Posterior vena cava (tissue), 2 donors: Measurements from ENCODE around the gene GALNT4. TPM values are rescaled to one million over a fixed set of nuclear protein-coding genes. Genes with fewer than 3 reads are reported as not detected.
A peak's percentile ranks its signal among the peaks of the same experiment; 100 is the strongest.

Experiments used
- DNase-seq: peaks from one replicate; pipeline ENCODE4 v3.0.0-alpha.2; 2020; ENCODE audit warnings: low spot score
- intact Hi-C, 2 donors: fragments of 100-400 bp; cut with DNase I; formaldehyde crosslinking; loops; one replicate each; pipeline versions ENCODE4 v1.14.1 to v1.14.2; 2022 to 2023
- long read RNA-seq, 2 donors: library from polyadenylated mRNA; unstranded; transcript quantifications; one replicate each; pipeline ENCODE4 v2.0.0, GENCODE V29; 2020 to 2021
- total RNA-seq, 2 donors: library from RNA; stranded (reverse); fragmentation: NEBNext Ultra II Directional; extraction: Animal tissue kit (Norgen Biotek cat#: 25700); gene quantifications; one replicate each; pipeline ENCODE4 v1.2.1, GENCODE V29; 2021
- donor health status: DM: yes; HTN: yes; CAD: no.
- donor health status: DM: yes; HTN: yes; CAD: no.

GALNT4 gene
- 1 to 10 TPM; 5.4 to 6.2 TPM for total RNA-seq
- long read RNA-seq, donor 1, full-length matches to known transcripts = 3 of 3 reads
- long read RNA-seq, donor 1, partial matches to known transcripts = 0 of 3 reads
- long read RNA-seq, donor 1, other reads (novel, unspliced or antisense) = 0 of 3 reads
- long read RNA-seq, donor 2, full-length matches to known transcripts = 2 of 2 reads
- long read RNA-seq, donor 2, partial matches to known transcripts = 0 of 2 reads
- long read RNA-seq, donor 2, other reads (novel, unspliced or antisense) = 0 of 2 reads

DNA sequence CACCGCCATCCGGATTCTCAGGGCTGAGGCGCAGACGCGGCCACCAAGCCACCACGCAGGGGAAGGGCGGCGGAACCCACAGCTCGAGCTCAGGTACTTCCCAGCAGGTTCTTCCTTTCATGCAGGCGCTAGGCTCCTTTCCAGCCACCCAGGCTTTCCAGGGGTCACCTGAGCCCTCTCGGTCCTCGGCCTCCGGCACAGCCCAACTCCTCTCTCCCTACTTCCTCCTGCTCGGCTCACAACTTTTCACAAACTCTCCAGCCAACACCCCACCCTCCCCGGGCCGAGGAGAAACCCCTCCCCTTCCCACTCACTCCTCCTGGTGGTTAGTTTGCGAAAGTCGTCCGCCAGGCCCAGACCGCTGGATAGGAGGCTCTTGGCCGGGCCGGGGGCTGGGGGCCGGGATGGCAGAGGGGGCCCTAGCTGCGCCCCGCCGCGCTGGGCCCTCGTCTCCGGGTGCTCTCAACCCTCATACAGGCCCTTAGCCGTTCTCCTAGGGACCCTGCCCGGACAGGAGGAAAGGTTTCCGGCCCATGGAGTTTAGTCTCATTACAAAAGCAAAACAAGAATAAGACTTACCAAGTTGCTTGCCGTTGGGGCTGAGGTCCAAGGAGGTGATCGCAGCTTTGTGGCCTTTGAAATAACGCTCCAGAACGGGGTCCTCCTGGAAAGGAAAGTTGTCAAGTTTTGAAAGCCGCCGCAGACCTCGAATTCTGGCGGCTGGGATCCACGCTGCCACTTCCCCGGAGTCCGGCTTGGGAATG is at the start of gene GALNT4:
Gene GALNT4 (minus strand): TSS at position 256 of the 764 bp plus-strand sequence. CDS start 247 bp downstream, at position 9.
- intact Hi-C loops = loop anchor here (5.0 to 10.0 kb wide), 5 partner anchors 50 to 507 kb away; partner anchors contain the start of gene DUSP6 (in 1 of the 2)
- DNase-seq = peak; percentile 96

DNA sequence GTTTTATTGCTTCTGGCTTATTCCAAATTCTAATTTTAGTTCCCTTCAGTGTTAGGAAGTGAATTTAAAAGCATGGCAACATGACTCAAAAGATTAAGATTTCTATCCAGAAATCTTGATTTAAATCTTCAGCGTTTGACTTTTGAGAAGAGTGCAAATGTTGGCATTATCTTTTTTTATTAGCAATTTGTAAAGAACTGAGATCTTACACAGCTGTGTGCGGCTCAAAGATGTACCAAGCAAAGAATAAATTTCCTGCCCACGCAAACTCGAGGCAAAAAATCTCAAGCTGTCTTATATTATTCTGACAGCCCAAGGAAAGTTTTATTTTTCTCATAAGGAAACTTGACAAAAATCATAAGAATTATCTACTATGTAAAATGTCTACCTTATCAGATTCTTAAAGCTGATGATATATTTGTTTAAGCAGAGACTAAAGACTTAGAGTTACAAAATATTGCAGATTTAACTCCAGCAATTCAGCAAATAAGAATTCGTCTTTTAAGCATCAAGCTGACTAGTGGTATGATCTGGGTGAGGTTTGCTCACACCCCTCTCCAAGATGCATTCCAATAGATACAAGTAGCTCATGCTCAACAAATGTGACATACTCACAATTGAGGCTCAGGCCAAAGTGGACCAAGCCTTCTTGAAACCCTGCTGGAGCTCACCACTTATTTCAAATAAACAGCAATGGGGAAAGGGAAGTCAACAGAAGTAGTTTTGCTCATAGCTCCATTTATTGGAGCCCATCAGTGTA is 48.6 kb upstream of the GALNT4 start:
- DNase-seq = no peak
- intact Hi-C loops = no loop called here

DNA sequence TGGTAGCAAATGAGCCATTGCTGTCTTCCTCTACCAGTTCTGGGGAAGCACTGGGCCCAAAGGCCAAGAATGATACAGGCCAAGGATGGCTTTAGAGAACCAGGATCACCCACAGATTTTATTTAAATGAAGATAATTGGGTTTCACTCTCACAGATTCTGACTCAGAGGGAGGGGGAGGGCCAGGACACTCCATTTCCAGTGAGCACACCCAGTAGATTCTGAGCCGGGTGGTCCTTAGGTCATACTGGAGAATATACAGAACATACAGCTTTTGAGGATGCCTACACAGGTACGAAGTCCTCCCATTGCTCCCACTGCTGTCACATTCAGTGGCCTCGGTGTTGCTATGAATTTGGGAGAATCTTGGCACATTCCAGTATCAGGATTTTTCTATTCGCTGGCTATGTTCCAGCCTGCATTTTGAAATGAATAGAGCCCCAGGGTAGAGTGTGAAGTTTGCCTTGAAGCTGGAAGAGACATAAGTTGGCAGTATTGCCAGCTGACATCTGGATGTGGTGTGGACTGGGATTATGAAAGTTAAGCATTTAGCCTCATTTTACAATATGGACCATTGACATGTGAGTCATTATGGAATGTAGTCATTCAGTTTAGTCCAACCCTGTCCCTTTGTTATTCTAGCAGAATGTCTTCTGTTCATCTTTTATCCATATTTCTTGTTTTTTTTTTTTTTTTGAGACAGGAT is 47.0 kb upstream of the GALNT4 start:
- intact Hi-C loops = loop anchor here in 1 of 2 donors (2.0 kb wide), 1 partner anchor 65 kb away; no protein-coding TSS in a partner anchor
- DNase-seq = no peak

DNA sequence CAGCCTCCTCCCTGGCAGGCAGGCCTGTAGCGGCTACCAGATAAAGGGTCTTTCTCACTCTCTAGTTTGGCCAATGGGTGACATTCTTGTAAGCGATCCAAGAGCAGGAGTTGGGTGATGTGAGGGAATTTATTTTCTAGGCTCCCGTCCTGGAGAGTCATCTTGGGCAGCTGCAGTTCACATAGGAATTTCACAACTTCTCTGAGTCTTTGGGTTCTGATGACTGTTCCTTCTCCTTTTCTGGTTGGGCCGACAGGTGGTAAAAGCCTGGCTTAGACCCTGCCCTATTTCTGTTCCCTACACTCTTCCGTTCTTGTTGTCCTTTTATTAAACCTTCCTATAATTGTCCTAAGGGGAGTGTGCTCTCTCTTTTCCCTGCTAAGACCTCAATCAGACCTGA is 43.9 kb upstream of the GALNT4 start:
- no peak for DNase-seq

DNA sequence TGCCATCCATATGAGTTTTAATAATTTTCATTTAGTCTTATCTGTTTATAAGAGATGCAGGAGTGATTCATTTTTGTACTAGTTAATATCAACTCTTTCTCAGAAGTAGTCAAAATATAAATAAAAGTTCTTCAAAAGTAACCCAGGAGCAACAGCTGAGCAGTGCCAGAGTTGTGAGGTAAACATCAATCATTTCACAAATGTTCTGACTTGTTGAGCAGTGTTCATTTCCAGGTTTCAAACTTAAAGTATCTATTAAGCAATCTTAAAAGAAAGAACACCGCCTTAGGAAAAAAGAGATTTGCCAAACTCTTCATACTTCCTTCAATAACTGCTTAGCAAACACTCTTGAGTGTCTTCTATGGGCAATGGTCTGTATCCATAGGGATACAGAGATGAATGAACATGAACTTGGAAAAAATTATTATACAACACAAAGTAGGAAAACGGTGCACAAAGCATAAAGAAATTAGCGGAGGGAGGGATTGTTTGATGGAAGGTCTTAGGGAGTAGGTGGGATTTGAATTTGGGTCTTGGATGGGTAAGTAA is 43.2 kb upstream of the GALNT4 start:
- no peak for DNase-seq
- intact Hi-C loops = no loop called here

More for the DNA sequence above, 43.9 kb upstream of the GALNT4 start:
- intact Hi-C loops = no loop called here

DNA sequence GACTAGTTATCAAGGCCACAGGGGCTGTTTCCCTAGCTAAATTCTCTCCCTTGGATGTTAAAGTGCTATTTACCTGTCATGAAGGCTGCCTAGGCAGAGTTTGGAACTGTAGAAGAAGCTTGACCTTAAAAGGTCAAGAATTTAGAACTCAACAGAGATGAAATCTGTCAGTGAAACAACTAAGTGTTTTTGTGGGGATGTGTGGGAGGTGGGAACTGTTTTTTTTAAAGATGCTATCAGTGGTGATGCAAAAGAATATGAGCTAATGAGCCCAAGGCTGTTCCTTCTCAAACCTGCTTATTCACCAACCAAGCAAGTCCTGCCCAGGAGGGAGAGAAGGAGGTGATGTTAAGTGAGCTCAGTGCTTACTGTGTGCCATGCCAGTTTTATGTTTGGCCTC is 42.0 kb upstream of the GALNT4 start:
- intact Hi-C loops = no loop called here
- no peak for DNase-seq

DNA sequence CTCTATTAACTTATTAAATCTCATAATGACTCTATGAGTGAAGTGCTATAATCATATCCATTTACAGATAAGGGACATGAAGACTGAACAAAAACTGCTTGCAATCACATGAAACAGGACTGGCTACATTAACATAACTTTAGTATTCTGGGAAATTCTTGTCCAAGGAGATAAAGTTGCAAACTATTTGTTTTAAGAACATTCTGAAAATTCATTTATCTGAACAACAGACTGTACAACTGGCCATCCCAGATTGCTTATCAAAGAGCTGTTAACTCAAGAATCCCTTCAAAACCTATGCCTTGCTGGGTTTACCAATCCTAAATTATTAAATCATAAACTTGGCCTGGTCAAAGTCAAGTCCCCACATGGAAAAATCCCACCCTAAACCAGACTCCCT is 40.4 kb upstream of the GALNT4 start:
- no peak for DNase-seq
- intact Hi-C loops = no loop called here

DNA sequence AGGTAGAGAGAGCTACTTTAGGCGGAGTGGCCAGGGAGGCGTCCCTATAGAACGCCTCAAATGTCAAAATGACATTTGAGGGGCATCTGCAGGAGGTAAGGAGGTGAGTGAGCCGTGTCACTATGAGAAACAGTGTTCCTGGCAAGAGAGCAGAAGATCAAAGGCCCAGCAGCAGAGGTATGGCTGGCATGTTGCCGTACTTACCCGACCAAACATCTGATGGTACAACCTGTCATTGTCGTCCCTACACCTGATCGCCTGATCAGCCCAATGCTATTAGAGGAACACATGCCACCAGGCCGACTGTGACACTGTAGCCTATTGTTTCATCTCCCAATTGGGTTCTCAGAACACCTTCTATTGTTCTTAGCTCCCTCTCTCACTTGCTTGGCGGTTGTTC is 35.2 kb upstream of the GALNT4 start:
- no peak for DNase-seq
- intact Hi-C loops = no loop called here

DNA sequence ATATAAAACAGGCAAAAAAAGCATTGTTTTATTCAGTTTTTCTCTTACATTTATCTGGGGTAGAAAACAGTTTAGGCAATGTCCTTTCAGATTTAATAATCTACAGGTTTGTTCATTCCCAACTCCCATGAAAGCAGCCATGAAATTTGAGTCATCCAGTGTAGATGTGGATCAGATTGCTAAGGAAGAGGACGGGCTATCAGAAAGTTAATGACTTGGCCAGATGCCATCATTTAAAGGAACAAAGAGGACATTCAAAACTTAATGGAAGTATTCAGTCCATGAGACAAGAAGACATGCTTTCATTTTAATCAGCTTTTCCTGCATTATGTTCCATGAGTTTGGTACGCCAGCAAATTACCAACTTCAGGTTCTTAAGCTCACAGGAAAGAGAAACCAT is 32.4 kb upstream of the GALNT4 start:
- no peak for DNase-seq
- intact Hi-C loops = no loop called here

DNA sequence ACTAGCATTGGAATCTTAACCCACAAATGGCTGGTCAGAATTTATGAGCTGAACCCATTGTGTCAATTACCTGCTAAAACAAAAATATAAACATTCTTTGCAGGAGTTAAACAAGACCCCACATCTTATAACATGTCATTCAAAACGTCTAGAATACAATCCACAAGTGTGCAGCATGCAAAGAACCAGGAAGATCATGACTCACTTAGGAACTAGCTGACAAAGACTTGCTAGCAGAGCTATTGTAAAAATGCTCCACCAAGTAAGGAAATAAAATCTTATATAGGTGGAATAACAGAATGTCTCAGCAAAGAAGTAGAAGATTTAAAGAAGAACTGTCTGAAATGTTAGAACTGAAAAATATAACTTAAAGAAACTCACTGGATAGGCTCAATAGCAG is 27.8 kb upstream of the GALNT4 start:
- intact Hi-C loops = loop anchor here in 1 of 2 donors (5.0 kb wide), 1 partner anchor 710 kb away; no protein-coding TSS in a partner anchor
- no peak for DNase-seq

DNA sequence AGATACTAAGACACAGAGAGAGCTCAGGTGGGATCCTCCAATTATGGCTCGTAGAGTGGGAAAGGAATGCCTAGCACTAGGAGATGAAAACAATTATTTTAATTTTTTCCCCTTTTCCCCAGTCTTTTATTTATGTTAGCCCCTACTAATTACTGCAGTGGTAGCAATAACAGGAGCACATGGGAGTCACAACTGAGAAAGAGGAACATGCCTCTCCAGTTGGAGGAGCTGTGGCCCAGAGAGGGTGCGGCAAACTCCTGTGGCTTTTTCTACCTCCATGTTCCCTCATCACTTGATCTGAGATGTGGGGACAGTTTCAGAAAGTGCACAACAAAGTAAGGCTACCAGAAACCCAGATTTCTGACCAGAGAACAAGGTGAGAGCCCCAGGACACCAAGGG is 27.2 kb upstream of the GALNT4 start:
- intact Hi-C loops = loop anchor here in 1 of 2 donors (5.0 kb wide), 1 partner anchor 711 kb away; no protein-coding TSS in a partner anchor
- no peak for DNase-seq

DNA sequence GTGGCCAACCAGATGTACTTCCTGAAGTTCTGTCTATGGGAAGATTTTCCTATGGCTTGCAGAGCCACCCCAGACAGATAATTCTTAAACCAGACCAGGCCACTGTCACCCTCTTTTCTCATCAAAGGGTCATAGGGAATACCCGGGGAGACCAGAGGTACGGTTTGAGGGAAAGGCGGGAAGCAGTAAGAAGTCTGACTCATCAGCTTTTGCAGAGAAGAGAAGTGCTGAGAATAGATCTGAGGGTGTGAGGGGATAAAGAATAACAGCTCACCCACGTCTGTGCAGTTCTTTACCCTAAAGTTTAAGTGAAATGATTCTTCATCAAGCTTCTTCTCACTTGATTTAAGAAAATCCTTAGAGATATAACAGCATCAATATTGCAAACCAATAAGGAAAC is 22.5 kb upstream of the GALNT4 start:
- intact Hi-C loops = loop anchor here in 1 of 2 donors (10.0 kb wide), 2 partner anchors 558 to 1388 kb away; no protein-coding TSS in a partner anchor
- DNase-seq = no peak

DNA sequence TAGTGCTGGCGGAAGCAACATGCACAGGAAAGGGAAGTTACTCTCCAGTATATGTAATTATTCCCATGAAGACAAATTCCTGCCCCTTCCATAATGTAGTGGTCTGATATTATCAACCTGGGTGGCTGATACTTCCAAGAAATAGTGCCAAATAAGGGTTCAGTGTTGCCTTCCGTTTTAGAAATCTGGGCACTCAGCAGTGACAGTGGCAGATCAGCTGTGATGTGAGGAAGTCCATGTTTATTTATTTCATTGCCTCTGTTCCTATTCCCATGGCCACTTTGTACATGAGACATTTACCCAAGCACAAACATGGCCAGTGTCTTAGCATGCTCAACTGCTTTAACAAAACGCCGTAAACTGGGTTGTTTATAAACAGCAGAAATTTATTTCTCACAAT is 21.6 kb upstream of the GALNT4 start:
- intact Hi-C loops = loop anchor here in 1 of 2 donors (10.0 kb wide), 2 partner anchors 559 to 1389 kb away; no protein-coding TSS in a partner anchor
- DNase-seq = no peak

DNA sequence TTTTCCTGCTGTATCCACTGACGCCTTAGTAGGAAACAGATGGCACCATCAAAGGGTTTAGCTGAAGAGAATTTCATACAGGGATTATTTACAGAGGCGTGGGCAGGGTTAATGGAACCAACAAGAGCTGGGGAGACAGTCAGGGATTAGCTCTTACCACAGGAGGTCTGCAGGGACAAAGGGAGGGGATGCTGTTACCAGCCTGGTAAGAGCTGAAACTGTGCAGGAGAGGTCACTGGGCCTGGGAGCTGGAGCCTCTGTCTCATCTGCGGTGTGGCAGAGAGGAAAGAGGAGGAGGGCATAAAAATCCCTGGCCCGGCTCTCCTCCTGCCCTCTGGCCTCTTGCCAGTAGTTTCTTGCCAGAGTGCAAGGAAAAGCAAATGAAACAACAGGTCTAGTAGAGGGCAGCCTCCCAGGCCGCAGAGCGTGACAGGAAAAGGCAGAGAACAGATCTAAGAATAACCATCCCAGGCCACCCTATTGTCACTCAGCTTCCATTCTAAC is 20.1 kb upstream of the GALNT4 start:
- DNase-seq = no peak
- intact Hi-C loops = loop anchor here in 1 of 2 donors (10.0 kb wide), 2 partner anchors 560 to 1390 kb away; no protein-coding TSS in a partner anchor

DNA sequence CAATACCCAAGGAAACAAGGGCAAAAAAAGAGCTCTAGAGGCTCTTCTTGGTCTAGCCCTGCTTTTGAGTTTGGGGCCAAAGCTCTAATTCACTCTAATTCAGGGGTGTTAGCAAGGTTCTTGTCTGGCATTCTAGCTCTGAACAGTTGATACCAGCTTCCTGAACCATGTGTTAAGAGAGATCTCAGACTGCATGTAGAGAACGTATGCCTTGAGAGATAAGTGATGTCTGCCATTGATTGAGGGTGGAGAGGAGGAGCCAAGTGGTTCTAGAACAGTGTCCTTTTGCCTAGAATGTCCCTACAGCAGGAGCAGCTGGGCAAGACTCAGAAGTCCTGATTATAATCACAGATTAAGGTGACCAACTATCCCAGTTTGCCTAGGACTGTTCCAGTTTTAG is 19.4 kb upstream of the GALNT4 start:
- intact Hi-C loops = loop anchor here in 1 of 2 donors (10.0 kb wide), 2 partner anchors 561 to 1391 kb away; no protein-coding TSS in a partner anchor
- no peak for DNase-seq

DNA sequence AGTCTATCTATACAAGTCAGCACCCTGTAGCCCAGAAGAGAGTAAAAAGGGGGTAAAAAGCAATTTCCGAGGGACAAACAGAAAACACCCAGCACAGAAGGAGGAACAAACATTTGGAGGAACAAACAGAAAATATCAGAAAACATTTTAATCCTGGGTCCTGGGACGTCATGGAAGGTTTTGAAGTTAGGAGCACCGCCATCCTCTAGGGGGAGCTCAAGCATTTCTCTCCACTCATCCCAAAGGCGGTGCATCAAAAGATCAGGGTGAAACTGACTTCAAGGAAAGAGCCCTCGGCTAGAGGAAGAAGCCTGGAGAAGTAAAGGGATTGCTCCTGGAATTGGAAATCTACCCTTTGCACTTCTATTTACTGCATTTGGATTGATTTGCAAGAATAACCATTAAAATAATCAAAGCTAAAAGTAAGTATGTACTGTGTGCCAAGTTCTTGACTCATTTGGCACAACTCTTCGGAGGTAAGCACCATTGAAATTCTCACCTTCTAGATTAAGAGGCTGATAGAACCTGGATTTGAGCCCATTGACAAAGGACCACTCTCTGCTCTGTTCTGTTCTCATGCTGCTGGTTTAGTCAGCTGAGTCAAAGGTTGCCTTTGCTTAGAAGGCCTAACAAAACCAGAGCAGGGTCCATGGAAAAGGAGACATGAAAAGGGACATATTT is 18.5 kb upstream of the GALNT4 start:
- intact Hi-C loops = loop anchor here in 1 of 2 donors (10.0 kb wide), 2 partner anchors 562 to 1392 kb away; no protein-coding TSS in a partner anchor

DNA sequence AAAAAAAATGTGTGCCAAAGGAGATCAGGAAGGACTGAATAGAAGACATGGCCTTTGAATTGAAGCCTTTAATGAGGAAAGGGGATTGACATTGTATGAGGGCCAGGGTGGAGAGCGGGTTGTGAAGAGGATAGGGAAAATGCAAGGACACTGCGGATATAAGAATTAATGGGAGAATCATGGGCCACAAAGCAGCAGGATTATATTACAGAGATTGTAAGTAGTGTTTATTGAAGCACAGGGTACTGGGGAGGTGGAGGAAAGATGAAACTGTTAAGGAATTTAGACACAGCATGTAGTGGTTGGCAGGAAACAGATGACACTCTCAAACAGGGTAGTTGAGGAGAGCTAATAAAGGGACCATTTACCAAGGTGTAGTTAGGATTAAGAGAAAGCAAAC is 17.6 kb upstream of the GALNT4 start:
- no peak for DNase-seq
- intact Hi-C loops = loop anchor here in 1 of 2 donors (10.0 kb wide), 2 partner anchors 563 to 1393 kb away; no protein-coding TSS in a partner anchor

More for the DNA sequence above, 18.5 kb upstream of the GALNT4 start:
- no peak for DNase-seq

DNA sequence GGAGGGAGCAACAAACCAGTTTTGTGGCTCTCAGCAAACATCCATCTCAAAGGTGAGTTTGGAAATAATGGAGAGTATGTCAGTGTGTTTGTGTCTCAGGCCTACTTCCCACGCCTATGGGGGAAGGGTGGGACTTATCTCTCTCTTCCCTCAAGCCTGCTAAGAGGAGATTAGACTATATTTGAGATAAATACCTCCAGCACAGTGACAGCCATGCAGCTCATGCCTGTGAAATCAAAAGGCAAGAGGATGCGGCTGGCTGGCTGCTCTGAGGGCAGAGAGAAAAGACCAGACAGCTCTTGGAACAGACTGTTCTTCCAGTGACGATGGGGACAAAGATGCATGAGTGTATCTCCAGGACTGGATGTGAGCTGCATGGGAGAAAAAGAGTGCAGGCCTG is 16.0 kb upstream of the GALNT4 start:
- intact Hi-C loops = loop anchor here in 1 of 2 donors (10.0 kb wide), 2 partner anchors 564 to 1394 kb away; no protein-coding TSS in a partner anchor
- DNase-seq = no peak
